Endothelial cell of umbilical vein (primary cell): ENCODE measurements around the gene XPA. TPM values are rescaled to one million over a fixed set of nuclear protein-coding genes. Genes with fewer than 3 reads are reported as not detected.

Experiments
- BruUV-seq: library from RNA; stranded (reverse); fragments of 400-500 nt; replicated peaks from 2 replicates; lab custom pipeline; 2021; lab: Mats Ljungman, UMichigan
- CTCF ChIA-PET: fragments of 300-600, 350-600 bp; sonication (Branson Sonifier 250); formaldehyde crosslinking; loops from one replicate; lab custom pipeline; 2021; ENCODE audit warnings: antibody characterized with exemption, inconsistent platforms; lab: Charles Lee
- POLR2A ChIA-PET: fragments of 300-600, 350-600 bp; sonication (Branson Sonifier 250); formaldehyde crosslinking; loops from one replicate; lab custom pipeline; 2021; ENCODE audit warnings: antibody characterized with exemption, inconsistent platforms; lab: Charles Lee
- DNase-seq: peaks from one replicate; pipeline ENCODE4 v3.0.0-alpha.2; 2011; ENCODE audit warnings: low read depth, low spot score
- FAIRE-seq: peaks from 2 replicates; lab custom pipeline; 2011; peaks lifted over from hg19 to GRCh38; lab: Jason Lieb, UNC
- H2AFZ ChIP-seq: 2 replicates; pipeline ENCODE4 v1.6.0; 2012; ENCODE audit warnings: low read depth, low read length, control low read depth, inconsistent platforms
- H3K27ac ChIP-seq: 2 replicates; pipeline ENCODE4 v1.5.1; 2011; ENCODE audit warnings: low read depth, mild to moderate bottlenecking, control low read depth, low read length, moderate library complexity; ENCODE audit not compliant: insufficient read depth
- H3K27me3 ChIP-seq, 2 experiments: 2 replicates each; pipeline versions ENCODE4 v1.6.0 to v1.6.1; 2011; ENCODE audit warnings: low read length in 2 of 2, mixed read lengths in 1 of 2; ENCODE audit not compliant: control insufficient read depth in 2 of 2, insufficient read depth in 2 of 2
- H3K36me3 ChIP-seq, 2 experiments: 2 replicates in 1 of 2; 3 replicates in 1 of 2; pipeline ENCODE4 v1.5.1; 2011; ENCODE audit warnings: low read length in 2 of 2, mild to moderate bottlenecking in 1 of 2, moderate library complexity in 1 of 2; ENCODE audit not compliant: control insufficient read depth in 2 of 2, insufficient read depth in 2 of 2; ENCODE audit errors: extremely low read depth in 1 of 2
- H3K4me1 ChIP-seq: 3 replicates; pipeline ENCODE4 v1.5.1; 2011; ENCODE audit warnings: mild to moderate bottlenecking, low read length; ENCODE audit not compliant: control insufficient read depth, insufficient read depth; ENCODE audit errors: extremely low read depth
- H3K4me2 ChIP-seq: 2 replicates; pipeline ENCODE4 v1.6.1; 2011; ENCODE audit warnings: low read length, control low read depth, mixed read lengths; ENCODE audit not compliant: insufficient read depth
- H3K4me3 ChIP-seq, 3 experiments: fragments of 200-600 bp in 1 of 3; sonication (generic), shearing (Covaris generic) in 1 of 3; replicated peaks in 1 of 3; 2 replicates each; pipeline ENCODE4 v1.5.1; 2011 to 2016; ENCODE audit warnings: control low read depth in 3 of 3, low read length in 3 of 3, mild to moderate bottlenecking in 2 of 3, inconsistent platforms in 1 of 3, low read depth in 1 of 3, moderate library complexity in 1 of 3; ENCODE audit not compliant: insufficient read depth in 1 of 3
- H3K79me2 ChIP-seq: 2 replicates; pipeline ENCODE4 v1.6.0; 2012; ENCODE audit warnings: low read length, inconsistent platforms; ENCODE audit not compliant: control insufficient read depth, insufficient read depth
- H3K9ac ChIP-seq: replicated peaks from 2 replicates; pipeline ENCODE3; 2011; ENCODE audit warnings: low read length, control low read depth; ENCODE audit not compliant: insufficient read depth; ENCODE audit errors: extremely low read depth
- H3K9me1 ChIP-seq: replicated peaks from 3 replicates; pipeline ENCODE4 v1.6.0; 2011; ENCODE audit warnings: mild to moderate bottlenecking, low read length; ENCODE audit not compliant: control insufficient read depth, insufficient read depth; ENCODE audit errors: extremely low read depth
- H3K9me3 ChIP-seq: replicated peaks from 2 replicates; pipeline ENCODE4 v1.5.1; 2012; ENCODE audit warnings: low read length, inconsistent platforms; ENCODE audit not compliant: control insufficient read depth, insufficient read depth
- H4K20me1 ChIP-seq: replicated peaks from 2 replicates; pipeline ENCODE3; 2011; ENCODE audit warnings: mild to moderate bottlenecking, low read length; ENCODE audit not compliant: control insufficient read depth, insufficient read depth; ENCODE audit errors: extremely low read depth
- EZH2 ChIP-seq: IDR thresholded peaks from 2 replicates; pipeline ENCODE4 v1.6.1; 2012; ENCODE audit warnings: borderline replicate concordance, low read depth, mild to moderate bottlenecking, moderate library complexity, low read length, inconsistent platforms; ENCODE audit not compliant: severe bottlenecking
- FOS ChIP-seq: IDR thresholded peaks from 2 replicates; pipeline ENCODE4 v1.6.1; 2011; ENCODE audit warnings: mild to moderate bottlenecking, low read length, moderate library complexity, borderline replicate concordance; ENCODE audit not compliant: insufficient read depth
- GATA2 ChIP-seq: IDR thresholded peaks from 2 replicates; pipeline ENCODE4 v1.7.0; 2011; ENCODE audit warnings: low read depth, mild to moderate bottlenecking, moderate library complexity, mixed read lengths, low read length; ENCODE audit not compliant: insufficient read length, insufficient read depth
- JUN ChIP-seq: IDR thresholded peaks from 2 replicates; pipeline ENCODE4 v1.6.1; 2011; ENCODE audit warnings: borderline replicate concordance, low read depth; ENCODE audit not compliant: insufficient read length, insufficient read depth
- MYC ChIP-seq: IDR thresholded peaks from one replicate; pipeline ENCODE4 v1.6.1; 2011; ENCODE audit warnings: mild to moderate bottlenecking, low read depth, low read length
- POLR2A ChIP-seq: IDR thresholded peaks from 2 replicates; pipeline ENCODE4 v1.6.1; 2012; ENCODE audit warnings: low read depth, mild to moderate bottlenecking, control low read depth, low read length
- POLR2AphosphoS5 ChIP-seq: IDR thresholded peaks from 2 replicates; pipeline ENCODE4 v1.6.1; 2012; ENCODE audit warnings: low read depth, mild to moderate bottlenecking, control low read depth, low read length, moderate library complexity; ENCODE audit not compliant: insufficient read depth
- dilution Hi-C: fragments of 300-500 bp; cut with MboI; formaldehyde crosslinking; loops from one replicate; pipeline ENCODE4 v1.15.0; 2019; ENCODE audit warnings: low sequenced_read_pairs; ENCODE audit not compliant: extremely low pct_ligation_motif_present
- intact Hi-C: fragments of 100-400 bp; cut with micrococcal nuclease; formaldehyde crosslinking; loops from one replicate; pipeline ENCODE4 v1.10.0; 2022
- polyA plus RNA-seq, 4 experiments: library from polyadenylated mRNA; depleted of rRNA in 3 of 4; stranded (reverse) in 3 of 4; unstranded in 1 of 4; fragments of >200 nt; gene quantifications; 2 replicates each; pipeline versions ENCODE4 v1.2.1 to v1.2.3, GENCODE V29; 2011 to 2012; ENCODE audit warnings: missing spikeins in 1 of 4
- total RNA-seq: library from RNA; stranded (reverse); gene quantifications from 2 replicates; pipeline ENCODE4 v1.2.3, GENCODE V29; 2021

XPA gene
- total and polyA plus RNA-seq, 2 donors (not counting 3 experiments of a cell fraction or from before 2014, with no cell fraction given): 3.6 to 21.1 TPM

GRCh38 chr9:97629156-97629555 is 68.0 kb downstream of the XPA start:
- TF ChIP-seq EZH2 (no peak), POLR2AphosphoS5 (no peak), POLR2A (no peak), FOS (no peak), GATA2 (no peak)
- peaks cover 30% of the 10 kb centered on the region for H3K79me2 ChIP-seq
- dilution Hi-C loops (no loop called here), intact Hi-C loops (no loop called here)
- no peaks in the 10 kb centered on the region for H3K36me3 ChIP-seq
- no peaks in the 10 kb centered on the region for H3K27me3 ChIP-seq
- H4K20me1 ChIP-seq: no peaks in the 10 kb centered on the region
- BruUV-seq: no TSS peak
- H3K9me3 ChIP-seq: no peaks in the 10 kb centered on the region
- ChIA-PET POLR2A (no interaction called here), CTCF (interaction anchor here (3.7 kb wide), 1 partner anchor 13 kb away, joined by 28 read pairs; no protein-coding TSS in a partner anchor)
- no peak overlapping the region for H3K27ac ChIP-seq
- FAIRE-seq (no peak), DNase-seq (no peak)
- no peak overlapping the region for H3K4me2 ChIP-seq
- H3K9me1 ChIP-seq: no peaks in the 10 kb centered on the region
- no peak overlapping the region for H3K4me3 ChIP-seq
- H3K9ac ChIP-seq: no peak overlapping the region
- no peak overlapping the region for H2AFZ ChIP-seq
- H3K4me1 ChIP-seq: peaks cover 6% of the 10 kb centered on the region

GRCh38 chr9:97628668-97629067 is 68.5 kb downstream of the XPA start:
- DNase-seq (no peak), FAIRE-seq (no peak)
- no peak overlapping the region for H3K4me2 ChIP-seq
- BruUV-seq: no TSS peak
- no peaks in the 10 kb centered on the region for H3K27me3 ChIP-seq
- intact Hi-C loops (no loop called here), dilution Hi-C loops (no loop called here)
- H3K4me3 ChIP-seq: no peak overlapping the region
- no peaks in the 10 kb centered on the region for H3K9me3 ChIP-seq
- H2AFZ ChIP-seq: no peak overlapping the region
- peaks cover 6% of the 10 kb centered on the region for H3K4me1 ChIP-seq
- peaks cover 25% of the 10 kb centered on the region for H3K79me2 ChIP-seq
- H3K9me1 ChIP-seq: no peaks in the 10 kb centered on the region
- H3K9ac ChIP-seq: no peak overlapping the region
- H3K27ac ChIP-seq: no peak overlapping the region
- ChIA-PET POLR2A (no interaction called here), CTCF (interaction anchor here (0.7 to 3.7 kb wide), 2 partner anchors 13 to 30 kb away, joined by 3 to 28 read pairs; no protein-coding TSS in a partner anchor)
- H3K36me3 ChIP-seq: no peaks in the 10 kb centered on the region
- TF ChIP-seq EZH2: no peak
- no peak for TF ChIP-seq JUN
- TF ChIP-seq POLR2A: no peak
- TF ChIP-seq MYC: no peak
- TF ChIP-seq POLR2AphosphoS5: no peak
- H4K20me1 ChIP-seq: no peaks in the 10 kb centered on the region
